ENCODE data around the gene FAR1. TPM values are rescaled to one million over a fixed set of nuclear protein-coding genes. Genes with fewer than 3 reads are reported as not detected.
"Not testable (repeated sequence)": the region's sequence is repeated elsewhere in the genome, so short reads cannot be mapped to it uniquely, and the experiment has no call there.

The FAR1 gene
- total RNA-seq, 4 donors from 2014 or later = 29.3 to 50.3 (median 35.0) TPM

DNA sequence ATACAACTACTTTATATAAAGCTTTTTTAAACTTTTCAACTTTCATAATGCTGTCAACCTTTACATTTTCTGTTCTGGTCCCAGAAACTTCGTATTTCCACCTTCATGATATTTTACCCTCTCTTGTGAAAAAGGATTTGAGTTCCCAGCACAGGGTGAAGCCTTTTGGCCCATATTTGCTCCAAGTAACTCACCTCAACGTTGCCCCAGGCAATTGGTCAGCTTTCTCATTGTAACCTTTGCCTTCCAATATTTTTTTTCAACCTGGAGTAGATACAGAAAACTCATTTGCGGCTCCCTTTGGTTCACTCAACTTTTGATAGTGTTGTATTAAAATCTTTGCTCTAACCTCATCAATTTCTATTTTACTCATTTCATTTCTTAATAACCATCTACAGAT lies 21.1 kb upstream of the FAR1 start:
- H3K36me3 ChIP-seq = no peaks in the 10 kb centered on the region

DNA sequence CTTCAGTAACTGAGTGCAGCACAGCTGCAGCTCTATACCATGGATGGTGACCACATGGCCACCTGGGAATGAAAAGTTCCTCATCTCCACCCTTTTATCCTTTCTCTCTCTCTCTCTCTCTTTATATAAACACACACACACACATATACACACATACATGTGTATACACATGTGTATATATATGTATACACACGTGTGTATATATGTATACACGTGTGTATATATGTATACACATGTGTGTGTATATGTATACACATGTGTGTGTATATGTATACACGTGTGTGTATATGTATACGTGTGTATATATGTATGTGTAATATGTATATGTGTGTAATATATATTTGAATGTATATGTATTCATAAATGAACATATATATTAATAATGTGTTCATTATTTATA lies 18.8 kb upstream of the FAR1 start:
- no peaks in the 10 kb centered on the region for H3K36me3 ChIP-seq
- H3K4me1 ChIP-seq = no peaks in the 10 kb centered on the region
- WGBS = 85% methylated on average over 4 of the region's 4 CpGs
- no peak for TF ChIP-seq POLR2A (IDR thresholded peaks at IDR 0.05; ENCODE audit: low read depth)
- TF ChIP-seq, protein P1, sequence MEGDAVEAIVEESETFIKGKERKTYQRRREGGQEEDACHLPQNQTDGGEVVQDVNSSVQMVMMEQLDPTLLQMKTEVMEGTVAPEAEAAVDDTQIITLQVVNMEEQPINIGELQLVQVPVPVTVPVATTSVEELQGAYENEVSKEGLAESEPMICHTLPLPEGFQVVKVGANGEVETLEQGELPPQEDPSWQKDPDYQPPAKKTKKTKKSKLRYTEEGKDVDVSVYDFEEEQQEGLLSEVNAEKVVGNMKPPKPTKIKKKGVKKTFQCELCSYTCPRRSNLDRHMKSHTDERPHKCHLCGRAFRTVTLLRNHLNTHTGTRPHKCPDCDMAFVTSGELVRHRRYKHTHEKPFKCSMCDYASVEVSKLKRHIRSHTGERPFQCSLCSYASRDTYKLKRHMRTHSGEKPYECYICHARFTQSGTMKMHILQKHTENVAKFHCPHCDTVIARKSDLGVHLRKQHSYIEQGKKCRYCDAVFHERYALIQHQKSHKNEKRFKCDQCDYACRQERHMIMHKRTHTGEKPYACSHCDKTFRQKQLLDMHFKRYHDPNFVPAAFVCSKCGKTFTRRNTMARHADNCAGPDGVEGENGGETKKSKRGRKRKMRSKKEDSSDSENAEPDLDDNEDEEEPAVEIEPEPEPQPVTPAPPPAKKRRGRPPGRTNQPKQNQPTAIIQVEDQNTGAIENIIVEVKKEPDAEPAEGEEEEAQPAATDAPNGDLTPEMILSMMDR (IDR thresholded peaks at IDR 0.05) = no peak
- TF ChIP-seq EP300 (IDR thresholded peaks at IDR 0.05) = no peak
- TF ChIP-seq POLR2AphosphoS5 (IDR thresholded peaks at IDR 0.05) = no peak
- H3K27me3 ChIP-seq = peaks cover 0 to 12% (median 0%) of the 10 kb centered on the region in 4 donors
- no peak for DNase-seq (ENCODE audit: extremely low spot score)
- no peak overlapping the region for H3K4me3 ChIP-seq
- H3K27ac ChIP-seq (replicated peaks in 1 of 4) = no peak overlapping the region
- intact Hi-C loops (cut with DNase I) = no loop called here
- no peaks in the 10 kb centered on the region for H3K9me3 ChIP-seq

More for the DNA sequence above, 21.1 kb upstream of the FAR1 start:
- no peak overlapping the region for H3K27ac ChIP-seq (replicated peaks in 1 of 4)
- intact Hi-C loops (cut with DNase I) = no loop called here
- H3K4me1 ChIP-seq = no peaks in the 10 kb centered on the region
- no peak overlapping the region for H3K4me3 ChIP-seq
- no peak for DNase-seq (ENCODE audit: extremely low spot score)
- H3K27me3 ChIP-seq = peaks cover 0 to 12% (median 0%) of the 10 kb centered on the region in 4 donors
- WGBS = 73% methylated on average over 3 of the region's 3 CpGs
- H3K9me3 ChIP-seq = no peaks in the 10 kb centered on the region
- TF ChIP-seq, protein P1 (IDR thresholded peaks at IDR 0.05) = no peak
- TF ChIP-seq POLR2A (IDR thresholded peaks at IDR 0.05; ENCODE audit: low read depth) = no peak
- no peak for TF ChIP-seq EP300 (IDR thresholded peaks at IDR 0.05)
- TF ChIP-seq POLR2AphosphoS5 (IDR thresholded peaks at IDR 0.05) = no peak

GRCh38 chr11:13651515-13651914 lies 17.0 kb upstream of the FAR1 start:
- H3K36me3 ChIP-seq; H3K4me1 ChIP-seq; intact Hi-C loops (cut with DNase I); H3K4me3 ChIP-seq; DNase-seq (ENCODE audit: extremely low spot score); H3K9me3 ChIP-seq; H3K27ac ChIP-seq (replicated peaks in 1 of 4): not testable (repeated sequence)
- 72% methylated on average over 4 of the region's 6 CpGs for whole genome bisulfite sequencing
- H3K27me3 ChIP-seq = peaks cover 0 to 12% (median 0%) of the 10 kb centered on the region in 4 donors

GRCh38 chr11:13661074-13661623 lies 7.3 kb upstream of the FAR1 start:
- Histone ChIP-seq H3K9me3 (peaks cover 0 to 23% (median 16%) of the 10 kb centered on the region in 4 donors), H3K4me1 (no peaks in the 10 kb centered on the region), H3K27ac (replicated peaks in 1 of 4) (no peak overlapping the region), H3K36me3 (no peaks in the 10 kb centered on the region), H3K27me3 (no peaks in the 10 kb centered on the region), H3K4me3 (no peak overlapping the region)
- intact Hi-C loops (cut with DNase I) = no loop called here
- WGBS = 61% methylated on average over 2 of the region's 2 CpGs
- TF ChIP-seq, protein P1 (IDR thresholded peaks at IDR 0.05) = no peak
- no peak for TF ChIP-seq POLR2A (IDR thresholded peaks at IDR 0.05; ENCODE audit: low read depth)
- no peak for TF ChIP-seq POLR2AphosphoS5 (IDR thresholded peaks at IDR 0.05)
- no peak for TF ChIP-seq EP300 (IDR thresholded peaks at IDR 0.05)
- no peak for DNase-seq (ENCODE audit: extremely low spot score)

GRCh38 chr11:13663631-13664071 lies 4.8 kb upstream of the FAR1 start:
- Histone ChIP-seq H3K9me3 (peaks cover 0 to 15% (median 14%) of the 10 kb centered on the region in 4 donors), H3K27ac (replicated peaks in 1 of 4) (no peak overlapping the region), H3K4me3 (no peak overlapping the region), H3K4me1 (peaks cover 0 to 10% (median 8%) of the 10 kb centered on the region in 4 donors), H3K36me3 (no peaks in the 10 kb centered on the region), H3K27me3 (no peaks in the 10 kb centered on the region)
- intact Hi-C loops (cut with DNase I) = no loop called here
- no peak for TF ChIP-seq EP300 (IDR thresholded peaks at IDR 0.05)
- TF ChIP-seq POLR2AphosphoS5 (IDR thresholded peaks at IDR 0.05) = no peak
- TF ChIP-seq, protein P1 (IDR thresholded peaks at IDR 0.05) = no peak
- TF ChIP-seq POLR2A (IDR thresholded peaks at IDR 0.05; ENCODE audit: low read depth) = no peak
- no peak for DNase-seq (ENCODE audit: extremely low spot score)
- 94% methylated on average over 1 of the region's 1 CpG for WGBS

All from esophagus muscularis mucosa (tissue), 4 donors.